Measurements from ENCODE around the gene CDH15.

DNA sequence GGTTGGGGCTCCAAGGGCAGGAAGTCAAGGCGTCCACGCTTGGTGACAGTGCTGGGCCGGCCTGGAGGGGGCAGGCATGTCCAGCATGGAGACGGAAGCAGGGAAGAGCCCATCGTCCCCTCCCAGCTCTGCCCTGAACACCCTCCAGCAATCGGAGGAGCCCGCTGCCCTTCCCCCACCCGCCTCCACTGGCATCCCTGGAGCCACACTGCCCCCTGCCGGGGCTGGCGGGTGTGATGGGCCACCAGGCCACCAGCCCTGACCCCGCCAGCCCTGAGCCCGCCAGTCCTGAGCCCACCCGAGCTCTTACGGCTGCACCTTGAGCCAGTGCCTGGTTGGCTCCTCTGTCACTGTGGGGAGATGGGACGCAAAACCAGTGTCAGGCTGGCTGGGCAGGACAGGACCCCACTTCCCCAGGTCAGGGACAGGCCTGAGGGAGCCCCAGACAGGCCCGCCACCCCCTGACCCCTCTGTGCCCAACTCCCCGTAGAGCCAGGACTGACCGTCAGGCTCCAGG is 4.1 kb upstream of the CDH15 start:
- TF ChIP-seq, protein P1, sequence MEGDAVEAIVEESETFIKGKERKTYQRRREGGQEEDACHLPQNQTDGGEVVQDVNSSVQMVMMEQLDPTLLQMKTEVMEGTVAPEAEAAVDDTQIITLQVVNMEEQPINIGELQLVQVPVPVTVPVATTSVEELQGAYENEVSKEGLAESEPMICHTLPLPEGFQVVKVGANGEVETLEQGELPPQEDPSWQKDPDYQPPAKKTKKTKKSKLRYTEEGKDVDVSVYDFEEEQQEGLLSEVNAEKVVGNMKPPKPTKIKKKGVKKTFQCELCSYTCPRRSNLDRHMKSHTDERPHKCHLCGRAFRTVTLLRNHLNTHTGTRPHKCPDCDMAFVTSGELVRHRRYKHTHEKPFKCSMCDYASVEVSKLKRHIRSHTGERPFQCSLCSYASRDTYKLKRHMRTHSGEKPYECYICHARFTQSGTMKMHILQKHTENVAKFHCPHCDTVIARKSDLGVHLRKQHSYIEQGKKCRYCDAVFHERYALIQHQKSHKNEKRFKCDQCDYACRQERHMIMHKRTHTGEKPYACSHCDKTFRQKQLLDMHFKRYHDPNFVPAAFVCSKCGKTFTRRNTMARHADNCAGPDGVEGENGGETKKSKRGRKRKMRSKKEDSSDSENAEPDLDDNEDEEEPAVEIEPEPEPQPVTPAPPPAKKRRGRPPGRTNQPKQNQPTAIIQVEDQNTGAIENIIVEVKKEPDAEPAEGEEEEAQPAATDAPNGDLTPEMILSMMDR (IDR thresholded peaks at IDR 0.05), result peak in 2 of 3 donors; percentile 85 to 87
- TF ChIP-seq POLR2A (IDR thresholded peaks at IDR 0.05), result no peak
